Measurements from ENCODE around the gene TYMP.

TYMP gene

GRCh38 chr22:50507991-50508884, 21.6 kb downstream of the TYMP start, which contains the start of gene NCAPH2:
NCAPH2 (plus strand) TSS chr22:50508224; CDS start chr22:50508338, 114 bp downstream.
- Mint-ChIP-seq H3K36me3 (no peaks in the 10 kb centered on the region), H3K4me1 (peaks cover 20% of the 10 kb centered on the region), H3K27me3 (no peaks in the 10 kb centered on the region), H3K4me3 (peak within 1 kb of the TSS; percentile 95), H3K9me3 (no peaks in the 10 kb centered on the region), H3K27ac (peak within 1 kb of the TSS; percentile 98)

GRCh38 chr22:50507421-50507990, 22.3 kb downstream of the TYMP start, which contains the start of gene LMF2:
LMF2 (minus strand) TSS chr22:50507702; CDS start chr22:50507675, 27 bp downstream.
- Mint-ChIP-seq H3K4me1 (peaks cover 17% of the 10 kb centered on the region), H3K27me3 (no peaks in the 10 kb centered on the region)

GRCh38 chr22:50506611-50507420, 23.0 kb downstream of the TYMP start:
- Mint-ChIP-seq H3K4me3 (peak overlapping the region; percentile 95), H3K4me1 (peaks cover 13% of the 10 kb centered on the region), H3K36me3 (no peaks in the 10 kb centered on the region), H3K27me3 (no peaks in the 10 kb centered on the region), H3K9me3 (no peaks in the 10 kb centered on the region), H3K27ac (peak overlapping the region; percentile 80)

More at GRCh38 chr22:50507421-50507990, 22.3 kb downstream of the TYMP start, which contains the start of gene LMF2:
- H3K9me3 Mint-ChIP-seq = no peaks in the 10 kb centered on the region
- peak within 1 kb of the TSS; percentile 98 for H3K27ac Mint-ChIP-seq
- H3K36me3 Mint-ChIP-seq = no peaks in the 10 kb centered on the region
- H3K4me3 Mint-ChIP-seq = peak within 1 kb of the TSS; percentile 95

GRCh38 chr22:50505776-50506610, 23.8 kb downstream of the TYMP start:
- H3K4me1 Mint-ChIP-seq = peaks cover 13% of the 10 kb centered on the region
- H3K9me3 Mint-ChIP-seq = no peaks in the 10 kb centered on the region
- H3K4me3 Mint-ChIP-seq = peak overlapping the region; percentile 95
- no peaks in the 10 kb centered on the region for H3K27me3 Mint-ChIP-seq
- no peaks in the 10 kb centered on the region for H3K36me3 Mint-ChIP-seq
- peak overlapping the region; percentile 59 for H3K27ac Mint-ChIP-seq

GRCh38 chr22:50505276-50505775, 24.5 kb downstream of the TYMP start:
- Mint-ChIP-seq H3K9me3 (no peaks in the 10 kb centered on the region), H3K4me3 (no peak overlapping the region), H3K4me1 (peaks cover 13% of the 10 kb centered on the region), H3K27ac (no peak overlapping the region), H3K27me3 (no peaks in the 10 kb centered on the region), H3K36me3 (no peaks in the 10 kb centered on the region)

GRCh38 chr22:50504369-50505211, 25.2 kb downstream of the TYMP start:
- no peaks in the 10 kb centered on the region for H3K9me3 Mint-ChIP-seq
- H3K27ac Mint-ChIP-seq = no peak overlapping the region
- H3K4me3 Mint-ChIP-seq = no peak overlapping the region
- H3K36me3 Mint-ChIP-seq = no peaks in the 10 kb centered on the region
- peaks cover 11% of the 10 kb centered on the region for H3K4me1 Mint-ChIP-seq
- no peaks in the 10 kb centered on the region for H3K27me3 Mint-ChIP-seq

GRCh38 chr22:50503475-50504145, 26.2 kb downstream of the TYMP start:
- no peaks in the 10 kb centered on the region for H3K27me3 Mint-ChIP-seq
- no peaks in the 10 kb centered on the region for H3K36me3 Mint-ChIP-seq
- H3K27ac Mint-ChIP-seq = no peak overlapping the region
- H3K9me3 Mint-ChIP-seq = no peaks in the 10 kb centered on the region
- H3K4me3 Mint-ChIP-seq = no peak overlapping the region
- peaks cover 2% of the 10 kb centered on the region for H3K4me1 Mint-ChIP-seq

GRCh38 chr22:50502628-50503474, 27.0 kb downstream of the TYMP start:
- no peaks in the 10 kb centered on the region for H3K9me3 Mint-ChIP-seq
- H3K36me3 Mint-ChIP-seq = no peaks in the 10 kb centered on the region
- no peak overlapping the region for H3K27ac Mint-ChIP-seq
- H3K27me3 Mint-ChIP-seq = no peaks in the 10 kb centered on the region
- no peak overlapping the region for H3K4me3 Mint-ChIP-seq
- H3K4me1 Mint-ChIP-seq = peaks cover 4% of the 10 kb centered on the region

- Mint-ChIP-seq H3K4me1 (peaks cover 4% of the 10 kb centered on the region), H3K36me3 (no peaks in the 10 kb centered on the region), H3K27ac (no peak overlapping the region), H3K4me3 (no peak overlapping the region), H3K27me3 (no peaks in the 10 kb centered on the region), H3K9me3 (no peaks in the 10 kb centered on the region)
Measured at GRCh38 chr22:50502096-50502495, 27.7 kb downstream of the TYMP start.

- Mint-ChIP-seq H3K27ac (peak overlapping the region; percentile 26), H3K36me3 (no peaks in the 10 kb centered on the region), H3K27me3 (no peaks in the 10 kb centered on the region), H3K4me1 (peaks cover 4% of the 10 kb centered on the region), H3K4me3 (no peak overlapping the region), H3K9me3 (no peaks in the 10 kb centered on the region)
Measured at GRCh38 chr22:50500452-50500851, 29.4 kb downstream of the TYMP start.

GRCh38 chr22:50498322-50498890, 31.4 kb downstream of the TYMP start:
- no peaks in the 10 kb centered on the region for H3K36me3 Mint-ChIP-seq
- H3K4me3 Mint-ChIP-seq = no peak overlapping the region
- H3K4me1 Mint-ChIP-seq = peaks cover 4% of the 10 kb centered on the region
- no peaks in the 10 kb centered on the region for H3K27me3 Mint-ChIP-seq
- no peak overlapping the region for H3K27ac Mint-ChIP-seq
- H3K9me3 Mint-ChIP-seq = no peaks in the 10 kb centered on the region

- Mint-ChIP-seq H3K4me3 (no peak overlapping the region), H3K36me3 (no peaks in the 10 kb centered on the region), H3K4me1 (peaks cover 4% of the 10 kb centered on the region), H3K27me3 (no peaks in the 10 kb centered on the region), H3K27ac (no peak overlapping the region), H3K9me3 (no peaks in the 10 kb centered on the region)
Measured at GRCh38 chr22:50497093-50497492, 32.7 kb downstream of the TYMP start.

Measured in activated naive CD4-positive, alpha-beta T cell treated with anti-CD3 and anti-CD28 coated beads, Interleukin-2, amount 50 U/mL, for 24 hours (primary cell).